IMR-90 (cell line): ENCODE results near the gene ANKDD1B. TPM values are rescaled to one million over a fixed set of nuclear protein-coding genes. Genes with fewer than 3 reads are reported as not detected.

Source experiments
- ATAC-seq: fragments of 200-7000 bp; cut with Tn5 transposase; 2 replicates; pipeline ENCODE4 v1.9.1; 2020; ENCODE audit warnings: low read depth, mild to moderate bottlenecking, moderate library complexity
- BruUV-seq: library from RNA; stranded (reverse); fragments of 400-500 nt; replicated peaks from 2 replicates; lab custom pipeline; 2021; lab: Mats Ljungman, UMichigan
- CTCF ChIA-PET: fragments of 300-600 bp; formaldehyde crosslinking; extraction: SDS; loops from one replicate; lab custom pipeline; 2021; ENCODE audit warnings: antibody characterized with exemption; lab: Yijun Ruan, JAX
- POLR2A ChIA-PET: fragments of 300-600 bp; sonication (Branson Sonifier 250); formaldehyde crosslinking; loops from one replicate; lab custom pipeline; 2022; ENCODE audit warnings: antibody characterized with exemption; ENCODE audit not compliant: unreplicated experiment; lab: Charles Lee
- DNase-seq: peaks from one replicate; pipeline ENCODE4 v3.0.0; 2013
- H2AFZ ChIP-seq: replicated peaks from 2 replicates; pipeline ENCODE3; 2013; ENCODE audit warnings: low read length, mild to moderate bottlenecking; ENCODE audit not compliant: poor library complexity
- H2AK5ac ChIP-seq: 2 replicates; pipeline ENCODE4 v1.6.1; 2013; ENCODE audit warnings: low read depth, low read length, inconsistent platforms
- H2AK9ac ChIP-seq: replicated peaks from 2 replicates; pipeline ENCODE3; 2013; ENCODE audit warnings: mild to moderate bottlenecking, low read depth, low read length, moderate library complexity; ENCODE audit not compliant: poor library complexity
- H2BK120ac ChIP-seq: 2 replicates; pipeline ENCODE4 v1.6.1; 2013; ENCODE audit warnings: low read depth, low read length, inconsistent platforms
- H2BK15ac ChIP-seq: 3 replicates; pipeline ENCODE4 v1.6.1; 2013; ENCODE audit warnings: low read depth, low read length, inconsistent platforms
- H2BK20ac ChIP-seq: 2 replicates; pipeline ENCODE4 v1.6.1; 2013; ENCODE audit warnings: low read depth, mild to moderate bottlenecking, inconsistent platforms, low read length, moderate library complexity
- H2BK5ac ChIP-seq: 2 replicates; pipeline ENCODE4 v1.6.1; 2013; ENCODE audit warnings: mild to moderate bottlenecking, low read depth, low read length, inconsistent platforms; ENCODE audit not compliant: poor library complexity, severe bottlenecking
- H3K14ac ChIP-seq: replicated peaks from 2 replicates; pipeline ENCODE4 v1.6.1; 2013; ENCODE audit warnings: low read depth, low read length, inconsistent platforms
- H3K18ac ChIP-seq: 2 replicates; pipeline ENCODE4 v1.6.1; 2013; ENCODE audit warnings: low read depth, low read length, control low read depth
- H3K23ac ChIP-seq: 2 replicates; pipeline ENCODE4 v1.6.1; 2013; ENCODE audit warnings: low read depth, low read length, inconsistent platforms
- H3K27ac ChIP-seq: 2 replicates; pipeline ENCODE4 v1.5.1; 2013; ENCODE audit warnings: mild to moderate bottlenecking, control low read depth, low read length; ENCODE audit not compliant: insufficient read depth
- H3K27me3 ChIP-seq: 2 replicates; pipeline ENCODE4 v1.6.1; 2013; ENCODE audit warnings: low read length; ENCODE audit not compliant: control insufficient read depth, insufficient read depth
- H3K36me3 ChIP-seq: 2 replicates; pipeline ENCODE4 v1.6.1; 2013; ENCODE audit warnings: low read length, mixed read lengths; ENCODE audit not compliant: control insufficient read depth, insufficient read depth
- H3K4ac ChIP-seq: 2 replicates; pipeline ENCODE4 v1.6.1; 2013; ENCODE audit warnings: low read depth, low read length, inconsistent platforms
- H3K4me1 ChIP-seq: 2 replicates; pipeline ENCODE4 v1.6.1; 2013; ENCODE audit warnings: low read length, mixed read lengths; ENCODE audit not compliant: control insufficient read depth, insufficient read depth
- H3K4me2 ChIP-seq: 2 replicates; pipeline ENCODE4 v1.6.1; 2013; ENCODE audit warnings: low read depth, mild to moderate bottlenecking, control low read depth, low read length, moderate library complexity
- H3K4me3 ChIP-seq: 2 replicates; pipeline ENCODE4 v1.5.1; 2013; ENCODE audit warnings: low read depth, mild to moderate bottlenecking, control low read depth, low read length, moderate library complexity; ENCODE audit not compliant: insufficient read depth
- H3K56ac ChIP-seq: 2 replicates; pipeline ENCODE4 v1.6.1; 2013; ENCODE audit warnings: low read length, inconsistent platforms; ENCODE audit not compliant: insufficient read depth; ENCODE audit errors: extremely low read depth
- H3K79me1 ChIP-seq, 2 experiments: 2 replicates each; pipeline ENCODE4 v1.6.1; 2013; ENCODE audit warnings: low read length in 2 of 2, inconsistent platforms in 1 of 2, low read depth in 1 of 2
- H3K9ac ChIP-seq: 2 replicates; pipeline ENCODE4 v1.6.1; 2013; ENCODE audit warnings: low read depth, low read length, control low read depth
- H3K9me1 ChIP-seq: 2 replicates; pipeline ENCODE4 v1.6.1; 2013; ENCODE audit warnings: low read length, inconsistent platforms; ENCODE audit not compliant: insufficient read depth
- H3K9me3 ChIP-seq: 2 replicates; pipeline ENCODE4 v1.6.1; 2013; ENCODE audit warnings: low read length; ENCODE audit not compliant: control insufficient read depth, insufficient read depth
- H4K20me1 ChIP-seq: 2 replicates; pipeline ENCODE4 v1.6.1; 2013; ENCODE audit warnings: low read length, inconsistent platforms; ENCODE audit not compliant: insufficient read depth
- H4K5ac ChIP-seq: 2 replicates; pipeline ENCODE4 v1.6.1; 2013; ENCODE audit warnings: mild to moderate bottlenecking, low read depth, low read length, control low read depth
- H4K8ac ChIP-seq, 2 experiments: 2 replicates each; pipeline ENCODE4 v1.6.1; 2013; ENCODE audit warnings: low read depth in 2 of 2, low read length in 2 of 2, control low read depth in 1 of 2, inconsistent platforms in 1 of 2
- H4K91ac ChIP-seq: 2 replicates; pipeline ENCODE4 v1.6.1; 2013; ENCODE audit warnings: low read depth, low read length, inconsistent platforms; ENCODE audit not compliant: insufficient read depth
- CEBPB ChIP-seq: IDR thresholded peaks from 2 replicates; pipeline ENCODE4 v1.6.1; 2012; ENCODE audit warnings: low read depth, low read length, improper control_type of control experiment
- FOS ChIP-seq: fragments of 150-350 bp; IDR thresholded peaks from 2 replicates; pipeline ENCODE4 v1.6.1; 2016; ENCODE audit warnings: low read depth, low read length
- MAFK ChIP-seq: IDR thresholded peaks from 2 replicates; pipeline ENCODE4 v1.6.1; 2012; ENCODE audit warnings: low read depth, low read length, improper control_type of control experiment
- MAZ ChIP-seq: IDR thresholded peaks from 2 replicates; pipeline ENCODE4 v1.6.1; 2012; ENCODE audit warnings: low read depth, mild to moderate bottlenecking, low read length, improper control_type of control experiment, moderate library complexity, borderline replicate concordance
- NFE2L2 ChIP-seq: fragments of 150-350 bp; IDR thresholded peaks from 2 replicates; pipeline ENCODE4 v1.6.1; 2016; ENCODE audit warnings: low read depth, mild to moderate bottlenecking, low read length
- RCOR1 ChIP-seq: IDR thresholded peaks from 2 replicates; pipeline ENCODE4 v1.6.1; 2012; ENCODE audit warnings: mild to moderate bottlenecking, low read length, improper control_type of control experiment; ENCODE audit not compliant: insufficient replicate concordance
- WGBS, 2 experiments: methylation state at CpG; one replicate each; pipeline versions ENCODE4 v1.1.5 to v1.1.7; 2013; ENCODE audit warnings: missing lambda C conversion rate in 2 of 2; ENCODE audit not compliant: insufficient read length in 1 of 2; ENCODE audit errors: extremely low coverage in 2 of 2; 5-methylcytosine and 5-hydroxymethylcytosine counted together
- dilution Hi-C: fragments of 300-500 bp; cut with HindIII; formaldehyde crosslinking; loops from one replicate; pipeline ENCODE4 v1.14.3; 2018; ENCODE audit warnings: low sequenced_read_pairs; ENCODE audit not compliant: unreplicated experiment
- in situ Hi-C: fragments of 300-500 bp; cut with MboI; formaldehyde crosslinking; loops from 3 replicates; pipeline ENCODE4 v1.14.3; 2019; ENCODE audit warnings: low sequenced_read_pairs, inconsistent platforms, mixed read lengths
- intact Hi-C: fragments of 100-400 bp; cut with micrococcal nuclease; formaldehyde crosslinking; loops from 2 replicates; pipeline ENCODE4 v1.10.0; 2022
- polyA plus RNA-seq, 3 experiments: library from polyadenylated mRNA; depleted of rRNA; stranded (reverse); fragments of >200 nt; gene quantifications; 2 replicates each; pipeline ENCODE4 v1.2.3, GENCODE V29; 2012; ENCODE audit warnings: low replicate concordance in 1 of 3
- total RNA-seq: library from RNA; depleted of rRNA; stranded (reverse); fragments of >200 nt; gene quantifications from 2 replicates; pipeline ENCODE4 v1.2.3, GENCODE V29; 2012
- TF ChIP-seq, protein P1 (sequence below): conservative IDR thresholded peaks from 2 replicates; pipeline ENCODE4 v1.5.1; 2012; ENCODE audit warnings: mild to moderate bottlenecking, low read depth, low read length, improper control_type of control experiment

ANKDD1B gene
- total and polyA plus RNA-seq, 2 of the 4 experiments (the other 2 are of a cell fraction), result 0.24 TPM; not detected in 1

DNA sequence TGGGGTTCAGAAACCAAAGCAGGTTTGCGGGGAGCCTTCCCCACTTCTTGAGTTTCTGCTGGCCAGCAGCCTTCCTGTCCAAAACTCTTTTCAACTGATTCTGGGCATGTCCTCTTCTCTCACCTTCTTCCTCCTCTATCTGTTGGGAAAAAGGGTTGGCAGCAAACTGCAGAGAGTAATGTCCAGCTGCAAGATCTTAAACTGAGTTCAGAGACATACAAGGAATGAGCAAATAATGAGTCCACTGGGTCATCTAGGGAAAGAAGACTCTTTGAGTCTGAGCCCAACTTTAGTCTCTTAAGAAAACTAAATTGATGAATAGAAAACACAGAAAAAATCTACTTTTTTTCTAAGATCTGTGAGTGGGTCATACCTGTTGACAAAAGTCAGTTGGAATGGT lies 16.5 kb downstream of the ANKDD1B start:
- Histone ChIP-seq H3K27ac (no peak overlapping the region), H3K23ac (no peak overlapping the region), H3K4me1 (peaks cover 2% of the 10 kb centered on the region; the same call in 1 of the 2 replicates), H2AK5ac (no peak overlapping the region), H4K8ac (no peak overlapping the region), H3K9me3 (no peaks in the 10 kb centered on the region), H2BK5ac (no peak overlapping the region), H2AK9ac (no peak overlapping the region), H3K79me1 (no peaks in the 10 kb centered on the region), H4K91ac (no peak overlapping the region), H3K56ac (no peak overlapping the region), H3K4ac (no peak overlapping the region), H3K4me2 (no peak overlapping the region), H3K4me3 (no peak overlapping the region), H4K5ac (no peak overlapping the region), H4K20me1 (no peaks in the 10 kb centered on the region), H3K36me3 (no peaks in the 10 kb centered on the region), H3K18ac (no peak overlapping the region), H3K9me1 (peaks cover 2% of the 10 kb centered on the region; the same call in 1 of the 2 replicates), H2BK15ac (no peak overlapping the region), H3K27me3 (no peaks in the 10 kb centered on the region), H2AFZ (no peak overlapping the region), H2BK20ac (no peak overlapping the region), H3K14ac (no peak overlapping the region), H2BK120ac (no peak overlapping the region), H3K9ac (no peak overlapping the region)
- no CpG with 5 or more reads among the region's 1 CpG for WGBS, 2 experiments
- TF ChIP-seq RCOR1 (no peak), FOS (no peak), NFE2L2 (no peak), MAZ (no peak), MAFK (no peak), CEBPB (no peak)
- TF ChIP-seq, protein P1, sequence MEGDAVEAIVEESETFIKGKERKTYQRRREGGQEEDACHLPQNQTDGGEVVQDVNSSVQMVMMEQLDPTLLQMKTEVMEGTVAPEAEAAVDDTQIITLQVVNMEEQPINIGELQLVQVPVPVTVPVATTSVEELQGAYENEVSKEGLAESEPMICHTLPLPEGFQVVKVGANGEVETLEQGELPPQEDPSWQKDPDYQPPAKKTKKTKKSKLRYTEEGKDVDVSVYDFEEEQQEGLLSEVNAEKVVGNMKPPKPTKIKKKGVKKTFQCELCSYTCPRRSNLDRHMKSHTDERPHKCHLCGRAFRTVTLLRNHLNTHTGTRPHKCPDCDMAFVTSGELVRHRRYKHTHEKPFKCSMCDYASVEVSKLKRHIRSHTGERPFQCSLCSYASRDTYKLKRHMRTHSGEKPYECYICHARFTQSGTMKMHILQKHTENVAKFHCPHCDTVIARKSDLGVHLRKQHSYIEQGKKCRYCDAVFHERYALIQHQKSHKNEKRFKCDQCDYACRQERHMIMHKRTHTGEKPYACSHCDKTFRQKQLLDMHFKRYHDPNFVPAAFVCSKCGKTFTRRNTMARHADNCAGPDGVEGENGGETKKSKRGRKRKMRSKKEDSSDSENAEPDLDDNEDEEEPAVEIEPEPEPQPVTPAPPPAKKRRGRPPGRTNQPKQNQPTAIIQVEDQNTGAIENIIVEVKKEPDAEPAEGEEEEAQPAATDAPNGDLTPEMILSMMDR, result no peak
- ChIA-PET POLR2A (no interaction called here), CTCF (no interaction called here)
- BruUV-seq, result no TSS peak
- dilution Hi-C loops, result no loop called here
- ATAC-seq, result no peak
- in situ Hi-C loops, result no loop called here
- no peak for DNase-seq
- intact Hi-C loops, result no loop called here
